HTERT RPE-1 (cell line): ENCODE results near the gene SV2B.

Experiments used
- in situ Hi-C: fragments of 300-500 bp; cut with MboI; formaldehyde crosslinking; loops from 4 replicates; pipeline ENCODE4 v1.14.3; 2020; ENCODE audit warnings: low sequenced_read_pairs

The SV2B gene

GRCh38 chr15:91101608-91101920, 1.5 kb downstream of the SV2B start:
- in situ Hi-C loops = no loop called here

DNA sequence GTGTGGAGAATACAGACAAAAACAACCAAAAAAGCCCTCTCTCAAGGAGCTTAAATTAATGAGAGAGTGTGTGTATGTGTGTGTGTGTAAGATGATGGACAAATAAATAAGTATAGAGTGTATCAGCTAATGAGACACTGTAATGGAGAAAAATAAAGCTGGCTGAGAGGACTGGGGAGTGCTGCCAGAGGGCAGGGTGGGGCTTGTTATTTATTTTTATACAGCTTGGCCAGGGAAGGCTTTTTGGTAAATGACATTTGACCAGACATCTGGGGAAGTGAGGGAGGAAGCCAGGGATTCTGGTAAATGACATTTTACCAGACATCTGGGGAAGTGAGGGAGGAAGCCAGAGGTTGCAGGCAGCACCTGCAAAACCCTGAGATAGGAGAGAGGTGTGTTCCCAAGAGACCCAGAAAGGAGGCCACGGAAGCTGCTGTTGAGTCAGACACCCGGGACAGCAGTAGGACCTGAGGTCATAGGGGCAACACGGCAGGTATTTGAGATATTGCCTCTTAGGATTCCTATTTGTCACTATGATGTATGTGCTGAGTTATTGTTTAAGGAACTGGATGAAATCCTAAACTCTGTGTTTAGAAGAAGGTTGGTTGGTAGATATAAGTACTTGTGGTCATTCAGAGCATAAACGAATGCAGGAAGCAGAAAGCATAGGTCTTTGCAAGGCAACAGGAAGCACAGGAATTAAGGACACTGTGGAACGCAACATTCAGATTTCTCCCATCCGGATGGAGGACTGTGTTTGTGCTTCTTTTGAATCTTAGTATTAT, 2.7 kb downstream of the SV2B start:
- in situ Hi-C loops = no loop called here

- in situ Hi-C loops = no loop called here
Measured at GRCh38 chr15:91104111-91104510, 4.1 kb downstream of the SV2B start.

- in situ Hi-C loops = no loop called here
Measured at GRCh38 chr15:91108421-91108820, 8.4 kb downstream of the SV2B start.

DNA sequence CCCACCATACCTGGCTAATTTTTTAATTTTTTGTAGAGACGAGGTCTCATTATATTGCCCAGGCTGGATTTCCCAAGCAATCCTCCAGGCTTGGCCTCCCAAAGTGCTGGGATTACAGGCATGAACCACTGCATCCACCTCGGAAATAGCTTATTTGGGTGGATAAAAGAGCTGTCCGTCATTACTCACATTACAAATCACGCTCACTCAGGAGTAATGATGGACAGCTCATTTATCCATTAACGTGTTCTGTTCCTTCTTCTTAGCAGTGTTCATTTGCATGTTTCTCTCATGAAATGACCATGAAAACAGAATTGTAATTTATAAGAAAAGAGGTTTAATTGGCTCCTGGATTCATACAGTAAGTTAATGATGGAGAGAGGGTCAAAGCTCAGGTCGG, 9.8 kb downstream of the SV2B start:
- in situ Hi-C loops = no loop called here

DNA sequence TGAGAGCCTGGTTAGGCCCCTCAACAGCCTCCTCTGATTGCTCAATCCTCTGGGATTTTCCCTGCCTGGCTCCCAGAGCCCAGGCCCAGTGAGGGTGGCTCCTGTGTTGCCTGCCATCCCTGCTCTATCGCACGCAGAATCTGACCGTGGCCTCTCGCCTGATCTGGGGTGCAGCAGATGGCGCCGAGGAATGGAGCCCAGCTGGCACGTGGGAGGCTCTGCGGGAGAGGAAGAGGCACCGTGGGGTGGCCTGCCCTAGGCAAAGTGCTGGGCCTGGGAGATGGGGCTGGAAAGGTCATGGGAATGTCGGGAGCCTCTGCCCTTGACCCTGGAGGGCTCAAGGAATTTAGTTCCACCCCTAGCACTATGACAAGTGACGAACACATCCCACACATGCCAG, 10.3 kb downstream of the SV2B start:
- in situ Hi-C loops = no loop called here

- in situ Hi-C loops = no loop called here
Measured at GRCh38 chr15:91113030-91113429, 13.0 kb downstream of the SV2B start.

DNA sequence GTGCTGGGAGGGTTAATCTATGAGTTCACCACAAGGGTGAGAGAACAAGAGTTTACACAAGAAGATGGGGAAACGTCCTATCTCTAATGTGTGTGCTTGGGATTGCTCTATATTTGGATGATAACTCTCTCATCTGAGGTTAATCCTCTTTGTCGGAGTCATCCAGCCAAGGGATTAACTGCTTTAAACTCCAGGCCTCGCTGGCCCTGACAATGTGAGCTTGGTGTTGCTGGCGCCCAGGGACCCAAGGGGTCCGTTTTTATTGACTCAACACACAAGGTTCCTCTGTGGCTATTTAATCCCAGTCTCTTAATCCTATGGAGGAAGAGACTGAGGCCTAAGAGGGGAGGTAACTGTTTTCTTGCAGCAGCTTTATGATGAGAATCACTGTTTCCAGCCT, 14.2 kb downstream of the SV2B start:
- in situ Hi-C loops = no loop called here

DNA sequence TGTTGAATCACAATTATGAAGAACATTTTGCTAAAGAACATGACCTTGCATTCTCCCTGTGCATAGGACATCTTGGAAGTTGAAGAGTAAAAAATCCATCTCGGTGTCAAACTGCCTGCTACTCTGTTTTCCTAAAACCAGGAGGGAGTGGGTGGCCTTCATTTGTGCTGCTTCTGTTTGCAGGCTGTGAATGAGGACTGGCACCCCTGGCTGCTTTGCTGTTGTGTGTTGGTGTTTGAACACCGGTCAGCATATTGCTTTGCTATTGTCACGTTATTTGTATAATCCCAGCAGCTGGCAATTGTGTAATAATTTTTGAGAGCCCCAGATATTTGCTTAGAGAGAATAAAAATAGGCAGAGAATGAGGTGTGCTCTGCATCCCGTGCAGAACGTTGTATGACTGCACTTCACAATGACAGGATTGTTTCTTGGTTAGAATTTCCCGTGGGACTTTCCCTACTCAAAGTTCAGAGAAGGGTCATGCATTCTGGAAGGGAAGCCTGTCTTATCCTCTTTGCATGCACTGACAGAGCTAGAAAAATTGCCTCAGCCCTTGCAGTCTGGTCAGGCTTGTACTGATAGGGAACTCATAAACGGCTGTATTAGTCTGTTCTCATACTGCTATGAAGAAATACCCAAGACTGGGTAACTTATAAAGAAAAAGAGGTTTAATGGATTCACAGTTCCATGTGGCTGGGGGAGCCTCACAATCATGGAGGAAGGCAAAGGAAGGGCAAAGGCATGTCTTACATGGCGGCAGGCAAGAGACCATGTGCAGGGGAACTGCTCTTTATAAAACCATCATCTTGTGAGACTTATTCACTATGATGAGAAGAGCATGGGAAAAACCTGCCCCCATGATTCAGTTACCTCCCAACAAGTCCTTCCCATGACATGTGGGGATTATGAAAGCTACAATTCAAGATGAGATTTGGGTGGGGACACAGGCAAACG, 16.3 kb downstream of the SV2B start:
- in situ Hi-C loops = no loop called here

- in situ Hi-C loops = no loop called here
Measured at GRCh38 chr15:91117375-91117774, 17.3 kb downstream of the SV2B start.

GRCh38 chr15:91118817-91119590, 18.9 kb downstream of the SV2B start:
- in situ Hi-C loops = no loop called here

- in situ Hi-C loops = no loop called here
Measured at GRCh38 chr15:91122296-91122695, 22.2 kb downstream of the SV2B start.

DNA sequence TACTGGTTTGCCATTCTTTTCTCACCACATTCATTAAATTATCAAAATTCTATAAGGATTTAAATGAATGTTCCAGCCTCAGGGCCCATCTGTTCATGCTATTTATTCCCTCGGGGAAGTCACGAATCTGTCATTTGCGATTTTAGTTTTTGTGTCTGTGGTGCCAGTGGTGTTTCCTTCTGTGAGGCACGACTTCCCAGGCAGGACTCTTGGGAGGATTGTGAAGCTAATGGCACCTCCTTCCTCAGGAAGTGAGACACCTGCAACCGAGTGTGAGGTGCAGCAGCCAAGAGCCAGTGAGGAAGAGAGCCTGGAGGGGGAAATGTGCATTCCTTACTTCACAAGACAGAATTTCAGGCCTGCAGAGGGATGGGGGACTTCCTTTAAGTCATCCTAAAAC, 24.1 kb downstream of the SV2B start:
- in situ Hi-C loops = no loop called here

DNA sequence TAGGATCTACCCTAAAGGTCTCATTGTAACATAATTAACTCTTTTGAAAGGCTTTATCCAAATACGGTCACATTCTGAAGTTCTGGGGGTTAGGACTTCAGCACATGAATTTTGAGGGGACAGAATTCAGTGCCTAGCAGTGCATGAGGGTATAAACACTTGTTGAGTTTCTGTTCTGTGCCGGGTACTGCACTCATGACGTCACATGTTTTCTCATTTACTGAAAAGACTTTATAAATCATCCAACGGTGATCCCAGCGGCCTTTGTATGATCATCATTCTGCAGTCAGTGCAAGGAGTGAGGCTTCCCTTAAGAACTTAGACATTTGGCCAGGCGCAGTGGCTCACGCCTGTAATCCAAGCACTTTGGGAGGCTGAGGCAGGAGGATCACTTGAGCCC, 25.1 kb downstream of the SV2B start:
- in situ Hi-C loops = no loop called here

DNA sequence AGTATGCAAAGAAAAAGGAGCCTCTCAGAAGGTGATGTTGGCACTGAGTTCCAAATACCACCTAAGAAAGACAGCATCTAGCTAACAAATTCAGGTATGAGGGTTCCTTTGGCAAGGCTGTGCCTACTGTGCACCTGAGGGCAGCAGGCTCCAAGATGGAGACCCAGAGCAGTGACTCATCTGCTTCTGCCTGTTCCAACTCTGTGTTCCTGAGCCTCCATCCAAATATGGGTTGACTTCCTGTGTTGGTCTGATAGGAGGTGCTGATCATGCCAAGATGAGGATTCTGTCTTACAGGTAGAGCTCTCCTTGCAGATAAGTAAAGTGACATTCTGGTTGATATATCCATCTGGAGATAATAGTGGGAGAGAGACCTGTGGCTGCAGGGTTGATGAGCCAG, 26.0 kb downstream of the SV2B start:
- in situ Hi-C loops = no loop called here

- in situ Hi-C loops = no loop called here
Measured at GRCh38 chr15:91127236-91127955, 27.3 kb downstream of the SV2B start.

- in situ Hi-C loops = no loop called here
Measured at GRCh38 chr15:91128016-91128415, 28.0 kb downstream of the SV2B start.

GRCh38 chr15:91129436-91129835, 29.4 kb downstream of the SV2B start:
- in situ Hi-C loops = no loop called here

- in situ Hi-C loops = no loop called here
Measured at GRCh38 chr15:91132079-91132478, 32.0 kb downstream of the SV2B start.

DNA sequence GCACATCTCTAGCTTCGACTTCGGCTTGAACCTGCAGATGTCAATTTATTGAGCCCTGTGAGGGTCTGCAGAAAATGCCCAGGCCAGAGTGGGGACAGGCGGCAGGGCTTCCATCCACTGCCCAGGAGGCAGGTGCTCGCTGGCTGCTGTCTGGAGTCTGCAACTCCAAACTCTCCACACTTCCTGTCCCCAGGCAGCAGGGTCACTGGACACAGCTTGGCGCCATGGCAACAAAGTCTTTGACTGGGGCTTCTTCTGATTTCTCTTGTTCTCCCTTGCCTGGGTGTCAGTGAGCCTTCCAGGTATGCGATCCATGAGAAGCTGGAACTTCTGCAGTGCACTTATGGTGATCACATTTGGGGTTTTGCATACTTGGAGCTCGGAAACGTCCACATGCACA, 33.5 kb downstream of the SV2B start:
- in situ Hi-C loops = no loop called here
